Heart right ventricle (tissue), 16 donors: ENCODE measurements around the gene ICAM5. TPM values are rescaled to one million over a fixed set of nuclear protein-coding genes. Genes with fewer than 3 reads are reported as not detected.
A peak's percentile ranks its signal among the peaks of the same experiment; 100 is the strongest.

Experiments
- ATAC-seq, 8 donors: fragments of 200-7000 bp; cut with Tn5 transposase; one replicate each; pipeline ENCODE4 v1.9.1; 2020; ENCODE audit warnings: mild to moderate bottlenecking in 8 of 8, moderate library complexity in 8 of 8, moderate number of reproducible peaks in 1 of 8
- DNase-seq, 2 donors: peaks; one replicate each; pipeline ENCODE4 v3.0.0-alpha.2; 2020
- H3K27ac ChIP-seq, 10 donors: fragments of 200-600 bp; sonication (generic) in 2 of 10; one replicate each; pipeline versions ENCODE4 v1.5.0 to v1.8.0; 2020 to 2022; ENCODE audit warnings: mild to moderate bottlenecking in 3 of 10
- H3K27me3 ChIP-seq, 7 donors: fragments of 200-600 bp; one replicate each; pipeline ENCODE4 v1.8.0; 2021 to 2022; ENCODE audit warnings: mild to moderate bottlenecking in 2 of 7
- H3K36me3 ChIP-seq, 9 donors: fragments of 200-600 bp; sonication (generic) in 1 of 9; one replicate each; pipeline versions ENCODE4 v1.5.0 to v1.8.0; 2020 to 2022; ENCODE audit warnings: mild to moderate bottlenecking in 2 of 9
- H3K4me1 ChIP-seq, 9 donors: fragments of 200-600 bp; sonication (generic) in 1 of 9; one replicate each; pipeline versions ENCODE4 v1.5.0 to v1.8.0; 2020 to 2022; ENCODE audit warnings: mild to moderate bottlenecking in 4 of 9
- H3K4me3 ChIP-seq, 10 donors: fragments of 200-600 bp; sonication (generic) in 2 of 10; one replicate each; pipeline versions ENCODE4 v1.5.0 to v1.8.0; 2020 to 2022; ENCODE audit warnings: mild to moderate bottlenecking in 7 of 10, moderate library complexity in 2 of 10
- H3K9me3 ChIP-seq, 11 donors: fragments of 200-600 bp in 10 of 11; sonication (generic) in 2 of 11; one replicate each; pipeline versions ENCODE4 v1.5.0 to v1.8.0; 2013 to 2022; ENCODE audit warnings: mild to moderate bottlenecking in 2 of 11, control low read depth in 1 of 11, moderate library complexity in 1 of 11
- CTCF ChIP-seq, 9 donors: fragments of 200-600 bp; sonication (generic) in 2 of 9; IDR thresholded peaks; one replicate each; pipeline versions ENCODE4 v1.5.0 to v1.8.0; 2021 to 2022; ENCODE audit warnings: antibody characterized with exemption in 9 of 9, mild to moderate bottlenecking in 5 of 9, moderate library complexity in 1 of 9
- WGBS, 2 donors: extraction: QIAGEN DNeasy Blood & Tissue Kit; methylation state at CpG; one replicate each; pipeline ENCODE4 v1.1.7; 2013; ENCODE audit warnings: inconsistent platforms in 1 of 2; 5-methylcytosine and 5-hydroxymethylcytosine counted together
- intact Hi-C, 10 donors: fragments of 100-400 bp; cut with DNase I; formaldehyde crosslinking; loops; one replicate each; pipeline versions ENCODE4 v1.11.1 to v1.14.2; 2022
- polyA plus RNA-seq, 2 donors: library from polyadenylated mRNA; stranded (reverse); fragments of 200-250 nt; gene quantifications; one replicate each; pipeline ENCODE4 v1.2.3, GENCODE V29; 2013
- total RNA-seq, 10 donors: library from RNA; stranded (reverse); fragmentation: NEBNext Ultra II Directional in 3 of 10; extraction: Animal tissue kit (Norgen Biotek cat#: 25700) in 3 of 10; gene quantifications; one replicate each; pipeline versions ENCODE4 v1.2.1 to v1.2.4, GENCODE V29; 2021 to 2023
- donor health status: Arrhythmogenic right ventricular cardiomyopathy.
- donor health status: ischemic (EF 13 %, LVEDD 7.1; RV severe dilation, severe dysfunction).
- donor health status: healthy with polysubstance abuse.
- donor health status: DM: no; HTN: yes; CAD: no.
- donor health status: DM: no; HTN: no; CAD: no.
- donor health status: ischemic (EF 25% LVEDD 6.9; RV normal size, moderate dysfunction).
- donor health status: ischemic (EF 25% LVEDD 5.7; RV mildly dilated, moderate dysfunction).
- donor health status: healthy.
- donor health status: DM: yes; HTN: yes; CAD: no.
- donor health status: Ischemic cardiomyopathy.
- donor health status: ischemic (EF 35%, LVEDD 5.7; RV mildly dilated, moderate dysfunction).
- donor health status: nonischemic (EF 11% LVEDD 7.7; RV severe dilation, severe dysfunction).
- donor health status: DM: yes; HTN: yes; CAD: no.
- donor health status: PGD.
- donor health status: ischemic (EF 29% LVEDD 5.4; RV normal size, mild dysfunction).
- donor health status: nonischemic (EF 23%, LVEDD 6.1; RV moderate dilation, normal function).

Gene ICAM5
- total and polyA plus RNA-seq, 12 donors, result 0.18 to 1.0 (median 0.37) TPM; not detected in 3

- H3K36me3 ChIP-seq, result peaks cover 0 to 8% (median 0%) of the 10 kb centered on the region in 9 donors
- no peaks in the 10 kb centered on the region for H3K27me3 ChIP-seq
- WGBS, 2 donors, result 89 to 93% methylated on average over 5 of the region's 5 CpGs
- ATAC-seq (no peak), DNase-seq (no peak)
- TF ChIP-seq CTCF (IDR thresholded peaks at IDR 0.05), result no peak
- H3K9me3 ChIP-seq, result no peaks in the 10 kb centered on the region
- peaks cover 0 to 35% (median 8%) of the 10 kb centered on the region in 9 donors for H3K4me1 ChIP-seq
- peak overlapping the region in 2 of 10 donors; percentile 52 to 86 for H3K27ac ChIP-seq
- intact Hi-C loops, result loop anchor here in 3 of 10 donors (5.0 to 10.0 kb wide), 2 partner anchors 37 to 65 kb away; partner anchors contain the start of gene ICAM1 (in 2 of the 3)
- H3K4me3 ChIP-seq, result peak overlapping the region in 1 of 10 donors; percentile 55
Measured at GRCh38 chr19:10339977-10340376, 50.2 kb downstream of the ICAM5 start.

- Histone ChIP-seq H3K27ac (no peak overlapping the region), H3K36me3 (no peaks in the 10 kb centered on the region), H3K4me3 (no peak overlapping the region), H3K27me3 (no peaks in the 10 kb centered on the region), H3K4me1 (peaks cover 0 to 39% (median 0%) of the 10 kb centered on the region in 9 donors), H3K9me3 (no peaks in the 10 kb centered on the region)
- DNase-seq, result no peak
- ATAC-seq, result no peak
- WGBS, 2 donors, result 82 to 85% methylated on average over 2 of the region's 2 CpGs
- intact Hi-C loops, result no loop called here
- no peak for TF ChIP-seq CTCF (IDR thresholded peaks at IDR 0.05)
Measured at GRCh38 chr19:10343495-10343894, 53.7 kb downstream of the ICAM5 start.

GRCh38 chr19:10344780-10345179 lies 55.0 kb downstream of the ICAM5 start:
- ATAC-seq (peak in 1 of 8 donors; percentile 44), DNase-seq (no peak)
- peaks cover 0 to 26% (median 0%) of the 10 kb centered on the region in 9 donors for H3K4me1 ChIP-seq
- H3K27me3 ChIP-seq, result no peaks in the 10 kb centered on the region
- TF ChIP-seq CTCF (IDR thresholded peaks at IDR 0.05), result no peak
- 90 to 94% methylated on average over 10 of the region's 10 CpGs for WGBS, 2 donors
- H3K9me3 ChIP-seq, result no peaks in the 10 kb centered on the region
- no peak overlapping the region for H3K4me3 ChIP-seq
- H3K36me3 ChIP-seq, result peaks cover 0 to 6% (median 0%) of the 10 kb centered on the region in 9 donors
- peak overlapping the region in 1 of 10 donors; percentile 90 for H3K27ac ChIP-seq
- intact Hi-C loops, result no loop called here

Other genes with a start within 250 kb of the ICAM5 start
- 10 to 100 TPM in 4 of 10 donors, 1 to 10 TPM in 6; 4.0 to 18.9 (median 9.6) TPM for gene SHFL, start 203.6 kb upstream of the ICAM5 start, total RNA-seq
- gene SHFL, start 203.6 kb upstream of the ICAM5 start, polyA plus RNA-seq, result 10 to 100 TPM; 11.1 to 30.2 TPM
- under 1 TPM in 1 of 10 donors, not detected in 9; 0.14 TPM for gene ANGPTL6, start 187.3 kb upstream of the ICAM5 start, total RNA-seq
- under 1 TPM; 0.09 to 0.37 TPM for gene ANGPTL6, start 187.3 kb upstream of the ICAM5 start, polyA plus RNA-seq
- gene PPAN, start 183.6 kb upstream of the ICAM5 start, total RNA-seq, result 10 to 100 TPM; 17.6 to 43.3 (median 20.7) TPM
- gene PPAN, start 183.6 kb upstream of the ICAM5 start, polyA plus RNA-seq, result 10 to 100 TPM; 34.3 to 47.7 TPM
- gene P2RY11, start 178.3 kb upstream of the ICAM5 start, total RNA-seq, result 10 to 100 TPM in 1 of 10 donors, 1 to 10 TPM in 9; 4.9 to 13.8 (median 6.8) TPM
- gene P2RY11, start 178.3 kb upstream of the ICAM5 start, polyA plus RNA-seq, result 1 to 10 TPM; 4.2 to 4.7 TPM
- gene EIF3G, start 170.1 kb upstream of the ICAM5 start, total RNA-seq, result 100 to 1,000 TPM; 146 to 193 (median 180) TPM
- 100 to 1,000 TPM; 113 to 241 TPM for gene EIF3G, start 170.1 kb upstream of the ICAM5 start, polyA plus RNA-seq
- gene DNMT1, start 95.0 kb upstream of the ICAM5 start, total RNA-seq, result 10 to 100 TPM; 11.8 to 36.4 (median 21.6) TPM
- 10 to 100 TPM; 20.9 to 34.7 TPM for gene DNMT1, start 95.0 kb upstream of the ICAM5 start, polyA plus RNA-seq
- 10 to 100 TPM in 1 of 10 donors, 1 to 10 TPM in 9; 1.8 to 12.2 (median 3.3) TPM for gene S1PR2, start 58.6 kb upstream of the ICAM5 start, total RNA-seq
- gene S1PR2, start 58.6 kb upstream of the ICAM5 start, polyA plus RNA-seq, result 1 to 10 TPM; 1.8 to 4.8 TPM
- 10 to 100 TPM; 53.2 to 94.3 (median 69.0) TPM for gene MRPL4, start 37.7 kb upstream of the ICAM5 start, total RNA-seq
- gene MRPL4, start 37.7 kb upstream of the ICAM5 start, polyA plus RNA-seq, result 100 to 1,000 TPM in 1 of 2 donors, 10 to 100 TPM in 1; 29.0 to 101 TPM
- gene ICAM1, start 18.8 kb upstream of the ICAM5 start, total RNA-seq, result 10 to 100 TPM in 3 of 10 donors, 1 to 10 TPM in 7; 3.6 to 66.6 (median 9.3) TPM
- gene ICAM1, start 18.8 kb upstream of the ICAM5 start, polyA plus RNA-seq, result 10 to 100 TPM in 1 of 2 donors, 1 to 10 TPM in 1; 6.9 to 12.1 TPM
- gene ICAM4, start 3.0 kb upstream of the ICAM5 start, total RNA-seq, result under 1 TPM in 9 of 10 donors, not detected in 1; 0.17 to 0.83 (median 0.48) TPM
- under 1 TPM; 0.59 to 0.73 TPM for gene ICAM4, start 3.0 kb upstream of the ICAM5 start, polyA plus RNA-seq
- gene ZGLP1, start 19.9 kb downstream of the ICAM5 start, total RNA-seq, result 1 to 10 TPM in 2 of 10 donors, under 1 TPM in 8; 0.34 to 1.4 (median 0.80) TPM
- 1 to 10 TPM; 1.5 to 8.9 TPM for gene ZGLP1, start 19.9 kb downstream of the ICAM5 start, polyA plus RNA-seq
- gene FDX2, start 26.1 kb downstream of the ICAM5 start, total RNA-seq, result 10 to 100 TPM; 11.7 to 21.8 (median 17.1) TPM
- gene FDX2, start 26.1 kb downstream of the ICAM5 start, polyA plus RNA-seq, result 10 to 100 TPM; 33.7 to 35.5 TPM
- 10 to 100 TPM in 9 of 10 donors, 1 to 10 TPM in 1; 10.0 to 16.9 (median 12.4) TPM for gene RAVER1, start 43.6 kb downstream of the ICAM5 start, total RNA-seq
- gene RAVER1, start 43.6 kb downstream of the ICAM5 start, polyA plus RNA-seq, result 1 to 10 TPM; 5.1 to 9.5 TPM
- gene ICAM3, start 49.7 kb downstream of the ICAM5 start, total RNA-seq, result 10 to 100 TPM; 14.0 to 77.2 (median 17.9) TPM
- 10 to 100 TPM in 1 of 2 donors, 1 to 10 TPM in 1; 6.1 to 13.1 TPM for gene ICAM3, start 49.7 kb downstream of the ICAM5 start, polyA plus RNA-seq
- gene TYK2, start 90.6 kb downstream of the ICAM5 start, total RNA-seq, result 10 to 100 TPM; 37.0 to 80.2 (median 55.8) TPM
- gene TYK2, start 90.6 kb downstream of the ICAM5 start, polyA plus RNA-seq, result 100 to 1,000 TPM in 1 of 2 donors, 10 to 100 TPM in 1; 76.3 to 182 TPM
- gene CDC37, start 113.6 kb downstream of the ICAM5 start, total RNA-seq, result 100 to 1,000 TPM; 106 to 179 (median 121) TPM
- gene CDC37, start 113.6 kb downstream of the ICAM5 start, polyA plus RNA-seq, result 100 to 1,000 TPM; 217 to 422 TPM
- gene PDE4A, start 130.6 kb downstream of the ICAM5 start, total RNA-seq, result 10 to 100 TPM; 10.4 to 50.7 (median 17.3) TPM
- 10 to 100 TPM in 1 of 2 donors, 1 to 10 TPM in 1; 3.5 to 14.3 TPM for gene PDE4A, start 130.6 kb downstream of the ICAM5 start, polyA plus RNA-seq
- gene KEAP1, start 213.4 kb downstream of the ICAM5 start, total RNA-seq, result 10 to 100 TPM; 51.4 to 84.9 (median 60.0) TPM
- 10 to 100 TPM; 49.1 to 74.5 TPM for gene KEAP1, start 213.4 kb downstream of the ICAM5 start, polyA plus RNA-seq
- 1 to 10 TPM in 1 of 10 donors, under 1 TPM in 6, not detected in 3; 0.12 to 1.1 (median 0.36) TPM for gene S1PR5, start 227.5 kb downstream of the ICAM5 start, total RNA-seq
- under 1 TPM; 0.13 to 0.15 TPM for gene S1PR5, start 227.5 kb downstream of the ICAM5 start, polyA plus RNA-seq